ENCODE data around the gene MED22.

The MED22 gene

DNA sequence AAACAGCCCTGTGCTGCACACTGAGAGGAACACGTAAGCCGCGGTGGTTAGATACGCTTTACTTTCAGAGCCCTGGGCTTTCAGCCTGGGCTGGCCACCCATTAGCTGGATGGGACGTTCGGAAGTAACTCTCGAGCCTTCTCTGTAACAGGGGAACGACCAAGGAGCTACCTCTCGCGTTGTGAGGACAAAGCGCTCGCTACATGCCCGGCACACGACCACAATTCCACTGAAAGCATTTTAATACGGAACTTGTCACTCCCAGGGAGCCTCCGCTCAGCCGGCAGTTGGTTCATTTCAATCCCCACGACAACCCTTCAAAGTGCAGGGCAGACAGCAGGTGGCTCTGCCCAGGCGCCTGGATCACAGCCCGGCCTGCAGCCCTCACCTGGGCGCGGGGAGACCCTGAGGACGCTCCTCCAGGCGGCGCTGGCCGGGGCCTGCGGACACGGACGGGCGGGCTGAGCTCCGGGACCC, 8.0 kb upstream of the MED22 start:
- no peak for DNase-seq

DNA sequence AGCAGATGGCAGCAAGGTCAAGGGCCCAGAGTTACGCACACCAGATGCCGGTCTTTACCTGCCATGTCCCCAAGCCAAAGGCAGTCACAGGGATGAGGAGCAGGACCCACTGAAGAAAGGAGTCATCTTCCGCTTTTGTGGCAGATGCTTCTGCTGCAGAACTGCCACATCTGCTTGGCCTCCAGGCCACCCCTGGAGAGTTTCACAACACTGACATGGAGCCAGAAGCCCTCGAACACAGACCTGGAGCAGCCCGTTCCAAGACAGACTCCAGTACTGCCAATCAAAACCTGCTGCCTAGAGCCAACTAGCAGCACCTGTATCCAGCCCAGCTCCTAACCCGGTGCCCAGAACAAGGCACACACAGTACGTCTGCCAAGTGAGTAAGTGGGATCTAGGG, 6.8 kb upstream of the MED22 start:
- ATAC-seq (no peak), DNase-seq (no peak)

More for the DNA sequence above, 8.0 kb upstream of the MED22 start:
- peak; percentile 11 for ATAC-seq

DNA sequence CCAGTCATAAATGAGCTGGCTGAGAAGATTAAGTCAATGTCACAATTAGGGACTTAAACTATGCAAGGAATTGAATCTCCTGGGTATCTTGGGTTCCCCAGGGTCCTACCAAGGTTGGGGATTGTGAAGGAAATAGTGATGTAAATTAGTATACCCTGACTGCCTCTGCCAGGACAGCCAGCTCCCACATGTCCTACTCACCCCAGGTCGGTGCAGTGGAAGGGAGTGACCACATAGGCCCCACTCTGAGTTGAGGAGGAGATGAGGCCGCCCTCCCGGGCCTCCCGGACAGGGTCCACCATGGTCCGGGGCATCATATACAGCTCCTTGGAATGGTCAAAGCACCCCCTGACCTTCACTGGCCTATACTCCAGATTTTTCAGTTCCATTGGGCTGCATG, 5.6 kb upstream of the MED22 start:
- no peak for ATAC-seq
- DNase-seq, result no peak

DNA sequence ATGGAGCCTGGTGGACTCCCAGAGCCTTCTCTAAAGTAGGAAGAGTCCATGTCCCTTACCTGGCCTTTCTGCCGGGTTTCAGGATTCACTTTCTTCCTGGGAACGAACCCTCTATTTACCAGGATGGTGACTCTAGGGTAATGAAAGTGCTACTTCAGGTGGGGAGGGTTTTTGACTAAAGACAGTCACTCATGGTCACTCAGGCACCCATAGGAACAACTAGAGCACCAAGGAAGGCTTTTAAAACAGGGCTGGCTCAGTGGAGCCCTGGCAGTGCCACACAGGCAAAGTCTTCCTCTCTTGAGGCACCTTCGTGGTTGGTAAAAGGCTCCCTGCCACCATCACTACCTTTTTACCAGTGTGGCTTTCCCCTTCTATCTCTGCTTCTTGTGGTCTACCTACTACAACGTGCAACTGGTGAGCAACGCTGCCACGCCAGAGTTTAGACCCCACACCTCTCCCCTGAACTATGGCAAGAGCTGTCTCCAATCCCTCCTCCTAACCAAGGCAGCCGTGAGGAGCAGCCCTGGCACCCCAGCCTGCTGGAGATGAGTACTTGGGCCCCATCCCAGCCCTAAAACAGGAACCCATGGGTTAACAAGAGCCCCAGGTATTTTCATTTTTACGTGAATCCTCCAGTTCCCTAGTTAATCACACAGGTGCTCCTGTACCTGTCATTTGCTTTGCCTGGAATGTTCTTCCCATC, 4.9 kb upstream of the MED22 start:
- ATAC-seq, result no peak
- no peak for DNase-seq

DNA sequence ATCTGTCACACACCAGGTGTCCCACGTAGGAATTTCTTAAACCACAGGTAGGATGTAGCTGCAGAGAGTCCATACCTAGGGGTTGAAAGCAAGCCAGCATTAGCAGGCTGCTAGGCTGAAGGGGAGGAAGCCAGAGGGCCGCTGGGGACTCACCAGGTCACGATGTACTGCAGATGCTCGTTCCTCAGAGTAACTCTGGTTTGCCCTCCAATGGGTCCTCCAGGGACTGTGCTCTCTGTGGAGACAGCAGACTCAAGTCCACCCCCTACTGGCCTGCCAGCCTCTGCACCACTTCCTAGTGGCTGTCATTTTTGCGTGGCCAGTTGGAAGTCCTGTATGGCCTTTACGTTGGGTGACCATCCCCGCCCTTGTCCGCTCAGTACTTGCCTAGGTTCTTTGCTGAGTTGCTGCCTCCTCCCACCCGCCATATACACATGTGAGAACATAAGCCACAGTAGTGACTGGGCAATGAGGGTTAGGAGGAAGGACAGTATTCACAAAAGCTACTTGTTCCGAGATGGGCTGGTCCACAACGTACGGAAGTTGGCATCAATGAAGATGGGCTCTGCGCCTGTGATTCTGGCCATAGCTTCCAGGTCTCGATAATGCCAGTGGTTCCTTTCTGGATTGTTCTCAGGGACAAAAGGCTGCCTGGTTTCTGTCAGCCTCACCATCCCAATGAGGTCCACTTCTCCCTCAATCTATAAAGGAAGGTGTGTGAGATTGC, 4.1 kb upstream of the MED22 start:
- DNase-seq, result peak; percentile 70
- ATAC-seq, result peak; percentile 24

DNA sequence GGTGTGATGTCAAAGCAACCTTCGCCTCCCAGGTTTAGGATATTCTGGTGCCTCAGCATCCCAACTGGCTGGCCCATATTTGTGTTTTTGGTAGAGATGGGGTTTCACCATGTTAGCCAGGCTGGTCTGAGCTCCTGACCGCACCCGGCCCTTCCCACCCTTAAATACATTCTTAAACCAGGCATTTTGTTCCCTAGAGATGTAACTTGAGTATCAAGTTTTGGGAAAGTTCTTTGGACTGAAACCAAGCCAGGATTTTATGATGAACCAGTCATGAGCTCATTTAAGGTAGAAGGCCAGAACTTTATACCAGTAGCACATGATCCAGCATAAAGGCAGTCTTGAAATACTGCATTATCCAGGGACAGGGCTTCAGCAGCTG, 3.6 kb upstream of the MED22 start:
- DNase-seq, result no peak
- ATAC-seq, result no peak

DNA sequence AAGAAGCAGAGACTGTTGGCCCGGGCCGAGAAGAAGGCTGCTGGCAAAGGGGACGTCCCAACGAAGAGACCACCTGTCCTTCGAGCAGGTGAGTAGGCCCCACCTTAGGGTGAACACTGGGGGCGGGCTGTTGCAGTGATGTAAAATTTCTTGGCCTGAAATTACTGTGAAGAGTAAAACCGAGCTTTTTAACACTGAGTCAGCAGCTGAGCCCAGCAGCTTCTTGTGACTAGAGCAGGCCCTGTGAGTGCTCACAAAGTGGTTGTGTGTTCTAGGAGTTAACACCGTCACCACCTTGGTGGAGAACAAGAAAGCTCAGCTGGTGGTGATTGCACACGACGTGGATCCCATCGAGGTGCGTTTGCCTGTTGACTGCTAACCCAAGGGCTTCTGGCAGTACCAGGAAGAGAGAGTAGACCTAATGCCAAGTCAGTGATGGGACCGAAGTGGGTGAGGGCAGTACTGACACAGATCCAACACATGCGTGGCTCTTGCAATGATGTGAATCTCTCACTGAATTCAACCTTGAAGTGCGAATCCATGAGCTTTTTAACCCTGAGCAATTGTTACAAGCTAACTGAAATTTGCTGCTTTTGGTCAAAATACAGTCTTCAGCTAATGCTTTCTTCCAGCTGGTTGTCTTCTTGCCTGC, 2.2 kb upstream of the MED22 start:
- ATAC-seq, result no peak
- DNase-seq, result no peak

DNA sequence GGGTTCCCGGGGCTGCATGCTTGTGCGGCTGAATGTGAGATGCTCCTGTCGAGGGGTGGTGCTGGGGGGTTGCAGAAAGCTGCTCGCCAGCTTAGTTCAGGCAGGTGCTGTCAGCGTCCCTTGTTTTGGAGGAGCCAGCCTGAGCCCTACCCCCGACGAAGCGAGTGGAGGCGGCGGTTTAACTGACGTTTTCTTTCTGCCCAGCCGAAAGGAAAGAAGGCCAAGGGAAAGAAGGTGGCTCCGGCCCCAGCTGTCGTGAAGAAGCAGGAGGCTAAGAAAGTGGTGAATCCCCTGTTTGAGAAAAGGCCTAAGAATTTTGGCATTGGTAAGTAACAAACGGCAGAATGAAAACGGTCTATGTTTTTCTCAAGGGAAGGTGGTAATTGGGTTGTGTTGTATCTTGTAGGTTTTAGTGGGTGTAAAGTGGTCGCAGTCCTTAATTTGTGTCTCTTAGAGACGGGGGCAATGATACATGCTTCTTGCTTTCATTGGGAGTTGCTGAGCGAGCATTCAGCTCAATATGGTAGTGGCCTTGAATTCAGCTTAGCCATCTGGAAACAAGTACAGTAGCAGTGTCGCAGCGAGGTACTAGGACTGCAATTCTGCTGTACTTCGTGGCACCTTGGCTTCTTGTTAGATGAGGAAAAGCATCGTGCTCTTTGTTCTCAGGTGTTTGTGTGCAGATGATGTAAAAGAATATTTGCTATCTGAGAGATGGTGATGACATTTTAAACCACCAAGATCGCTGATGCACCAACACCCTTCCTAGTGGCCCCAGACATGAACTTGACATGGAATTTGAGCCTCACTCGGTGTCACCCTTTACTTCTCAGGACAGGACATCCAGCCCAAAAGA, 1.0 kb upstream of the MED22 start:
- ATAC-seq (no peak), DNase-seq (no peak)

DNA sequence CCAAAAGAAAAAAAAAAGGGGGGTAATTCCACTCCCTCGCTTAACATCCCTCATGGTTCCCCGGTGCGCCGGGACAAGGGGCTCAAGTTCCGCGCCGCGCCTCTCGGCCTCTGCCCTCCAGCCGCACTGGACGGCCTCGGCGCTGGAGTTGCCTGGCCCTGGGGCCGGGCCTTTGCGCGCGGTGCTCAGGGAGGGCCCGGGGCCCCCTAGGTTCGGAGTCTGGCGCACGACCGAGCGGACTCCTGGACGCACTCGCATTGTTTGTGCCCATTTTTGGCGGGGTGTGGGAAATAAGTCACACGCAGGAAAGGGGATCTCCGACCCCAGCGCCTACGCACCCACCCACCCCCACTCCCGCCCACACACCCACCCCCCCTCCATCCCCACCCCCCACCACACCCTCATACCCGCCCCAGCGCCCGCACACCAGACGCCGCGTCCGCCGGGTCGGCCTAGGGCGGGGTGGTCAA, 381 bp downstream of the MED22 start:
- peak; percentile 47 for ATAC-seq

DNA sequence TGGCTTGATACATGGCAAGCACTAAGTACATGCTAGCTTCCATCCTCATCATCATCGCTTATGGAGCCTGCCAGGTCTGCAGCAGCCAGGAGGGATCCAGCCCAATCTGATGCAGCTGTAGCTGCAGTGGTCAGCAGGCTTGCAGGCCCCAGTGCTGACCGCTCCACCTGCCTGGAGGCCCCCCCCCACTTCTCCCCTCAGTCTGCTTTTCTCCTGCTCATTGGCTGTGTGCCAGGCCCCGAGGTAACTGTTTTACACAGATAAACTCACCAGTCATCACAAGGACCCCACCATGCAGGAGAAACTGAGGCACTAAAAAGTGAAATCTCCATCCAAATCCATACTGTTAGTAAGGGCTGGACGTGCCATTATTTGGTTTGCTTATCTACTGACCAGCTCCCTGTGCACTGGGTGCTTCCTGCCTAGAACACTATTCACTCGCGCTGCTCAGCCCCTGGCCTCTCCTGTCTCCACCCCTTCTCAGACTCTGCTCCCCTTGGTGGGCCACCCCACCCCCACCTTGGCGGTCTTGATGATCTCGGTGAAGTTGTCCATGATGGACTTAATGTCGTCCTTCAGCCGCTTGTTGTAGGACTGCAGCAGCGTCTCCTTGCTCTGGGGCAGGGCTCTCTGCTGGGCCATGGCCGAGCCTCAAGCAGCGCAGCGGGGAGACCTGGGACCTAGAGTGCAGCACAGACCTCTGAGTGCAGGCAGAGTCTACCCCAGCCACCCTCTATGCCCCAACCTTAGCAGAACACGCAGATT, 1.7 kb downstream of the MED22 start:
- ATAC-seq (no peak), DNase-seq (no peak)

More for the DNA sequence above, 381 bp downstream of the MED22 start:
- peak; percentile 56 for DNase-seq

DNA sequence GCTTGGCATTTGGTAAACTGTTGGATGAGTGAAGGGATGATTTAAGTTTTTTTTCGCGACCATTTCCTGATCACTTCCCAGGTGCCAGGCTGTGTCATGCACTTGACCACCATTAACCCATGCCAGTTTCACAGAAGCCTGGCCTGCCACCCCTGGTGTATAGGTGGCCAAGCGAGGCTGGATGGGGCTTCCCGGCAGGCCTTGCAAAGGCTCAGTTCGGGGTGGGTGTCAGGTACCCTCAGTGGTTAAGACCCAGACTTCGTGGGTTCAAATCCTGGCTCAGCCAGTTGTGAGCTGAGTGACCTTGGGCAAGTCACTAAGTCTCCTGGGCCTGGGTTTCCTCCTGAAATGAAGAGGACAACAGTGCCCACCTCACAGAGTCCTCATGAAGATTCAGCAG, 2.3 kb downstream of the MED22 start:
- ATAC-seq, result no peak
- DNase-seq, result no peak

DNA sequence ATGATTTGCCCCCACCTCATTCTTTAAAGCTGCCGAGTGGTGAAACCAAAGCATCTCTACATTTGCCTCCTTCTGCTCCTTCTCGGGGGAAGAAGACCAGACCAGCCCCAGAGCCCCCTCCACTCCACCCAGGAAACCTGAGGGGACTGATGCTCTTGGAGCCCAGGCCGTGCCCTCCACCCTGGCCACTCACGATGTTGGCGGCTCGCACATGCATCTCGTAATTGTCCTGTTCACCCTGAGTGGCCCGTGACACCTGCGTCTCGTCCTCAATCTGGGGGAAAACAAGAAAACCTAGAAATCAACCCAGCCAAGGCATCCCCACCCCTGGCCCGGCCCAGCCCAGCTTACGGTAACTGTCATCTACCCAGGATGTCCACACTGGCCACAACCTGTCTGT, 3.0 kb downstream of the MED22 start:
- ATAC-seq, result no peak
- no peak for DNase-seq

DNA sequence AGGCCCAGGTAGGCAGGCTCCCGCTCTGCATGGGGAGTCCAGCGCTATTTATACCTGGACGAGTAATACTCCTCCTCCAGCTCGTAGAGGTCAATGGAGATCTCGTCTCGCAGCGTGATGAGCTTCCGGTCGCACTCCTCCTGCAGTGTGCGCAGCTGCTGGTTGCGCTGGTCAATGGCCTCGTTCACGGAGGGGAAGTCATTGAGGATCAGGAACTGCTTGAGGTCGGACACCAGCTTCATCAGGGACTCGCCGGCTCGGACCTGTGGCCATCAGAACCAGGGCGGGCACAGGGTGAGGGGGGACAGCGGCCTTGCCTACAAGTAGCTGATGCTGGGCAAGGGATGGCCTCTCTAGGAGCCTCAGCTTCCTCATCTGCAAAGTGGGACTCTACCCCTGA, 3.9 kb downstream of the MED22 start:
- no peak for DNase-seq
- no peak for ATAC-seq

DNA sequence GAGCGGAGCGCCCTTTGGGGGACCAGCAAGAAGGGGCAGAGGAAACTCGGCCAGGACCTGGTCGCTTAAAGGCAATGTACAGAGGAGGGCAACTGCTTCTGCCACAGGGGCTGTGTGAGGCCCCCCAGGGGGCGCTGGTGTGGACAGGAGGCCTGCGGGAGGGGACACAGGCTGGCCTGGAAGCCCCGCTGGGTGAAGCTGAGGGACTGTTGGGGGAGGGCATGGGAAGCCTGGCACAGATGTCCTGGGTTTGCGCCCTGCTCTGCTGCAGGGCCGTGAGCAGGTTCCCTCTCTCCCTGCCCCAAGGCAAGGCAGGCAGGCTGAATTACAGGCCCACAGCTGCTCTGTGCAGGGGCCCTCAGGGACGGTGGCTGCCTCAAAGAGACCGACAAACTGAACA, 5.4 kb downstream of the MED22 start:
- ATAC-seq, result no peak
- no peak for DNase-seq

DNA sequence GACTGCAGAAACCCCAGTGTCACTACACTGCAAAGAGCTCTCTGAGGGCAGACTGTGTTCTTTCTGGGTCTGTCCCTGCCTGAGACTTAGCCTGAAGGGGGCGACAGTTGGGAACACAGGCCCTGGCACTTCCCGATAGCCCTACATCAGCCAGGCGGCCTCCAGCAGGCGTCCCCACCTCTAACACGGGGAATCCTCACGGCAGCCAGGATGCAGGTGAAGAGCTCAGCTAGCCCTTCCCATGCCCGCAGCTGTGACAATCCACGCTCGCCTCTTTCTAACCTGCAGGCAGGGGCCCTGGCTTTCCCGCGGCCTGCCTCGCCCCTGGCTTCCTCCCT, 5.9 kb downstream of the MED22 start:
- no peak for ATAC-seq

DNA sequence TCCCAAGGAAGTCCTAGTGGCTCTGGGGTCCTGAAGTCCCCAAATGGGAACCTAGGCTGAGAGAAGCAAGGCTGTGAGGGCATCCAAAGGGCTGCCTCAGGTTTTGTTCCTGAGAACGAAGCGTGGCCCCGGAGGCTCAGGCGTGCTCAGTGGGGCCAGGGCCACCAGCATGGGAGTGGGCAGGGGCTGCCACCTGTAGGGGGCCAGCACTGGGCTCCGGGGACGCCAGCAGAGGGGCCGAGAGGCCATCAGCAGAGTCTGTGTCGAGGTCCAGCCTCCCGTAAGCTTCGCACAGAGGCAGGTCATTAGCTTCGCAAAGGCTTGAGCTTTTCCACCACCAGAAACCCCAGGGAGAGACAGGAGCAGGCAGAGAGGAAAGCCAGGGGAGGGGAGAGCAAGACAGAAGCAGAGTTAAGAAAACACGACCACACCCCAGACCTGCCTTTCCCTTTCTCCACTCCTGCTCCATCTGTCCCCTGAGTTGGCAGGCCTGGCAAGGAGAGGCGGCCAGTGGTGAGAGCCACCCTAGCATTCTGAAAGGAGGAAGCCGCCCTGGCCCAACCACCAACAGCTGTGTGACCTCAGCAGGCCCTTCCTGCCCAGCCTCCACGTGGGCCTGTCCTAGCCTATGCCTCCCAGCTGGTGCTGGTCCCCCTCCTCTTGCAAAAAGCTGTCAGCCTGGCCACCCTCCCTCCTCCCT, 6.4 kb downstream of the MED22 start:
- ATAC-seq (no peak), DNase-seq (no peak)

More for the DNA sequence above, 5.9 kb downstream of the MED22 start:
- DNase-seq, result no peak

DNA sequence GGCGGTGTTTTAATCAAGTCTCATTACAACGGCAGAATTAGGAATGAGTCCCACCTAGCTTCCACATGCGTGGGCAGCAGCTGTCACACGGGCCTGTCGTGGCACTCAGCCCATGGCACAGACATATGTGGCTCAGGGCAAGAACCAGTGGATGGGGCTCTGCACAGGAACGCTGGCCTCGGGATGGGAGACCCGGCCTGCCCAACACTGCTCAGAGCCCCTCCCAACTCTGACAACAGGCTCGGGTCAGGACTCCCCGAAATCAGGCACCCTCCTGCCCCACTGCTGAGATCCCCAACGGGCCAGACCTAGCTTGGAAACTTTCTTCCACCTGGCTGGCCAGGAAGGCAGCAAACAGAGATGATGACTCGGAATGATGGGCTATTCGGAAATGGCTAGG, 7.0 kb downstream of the MED22 start:
- DNase-seq, result no peak

DNA sequence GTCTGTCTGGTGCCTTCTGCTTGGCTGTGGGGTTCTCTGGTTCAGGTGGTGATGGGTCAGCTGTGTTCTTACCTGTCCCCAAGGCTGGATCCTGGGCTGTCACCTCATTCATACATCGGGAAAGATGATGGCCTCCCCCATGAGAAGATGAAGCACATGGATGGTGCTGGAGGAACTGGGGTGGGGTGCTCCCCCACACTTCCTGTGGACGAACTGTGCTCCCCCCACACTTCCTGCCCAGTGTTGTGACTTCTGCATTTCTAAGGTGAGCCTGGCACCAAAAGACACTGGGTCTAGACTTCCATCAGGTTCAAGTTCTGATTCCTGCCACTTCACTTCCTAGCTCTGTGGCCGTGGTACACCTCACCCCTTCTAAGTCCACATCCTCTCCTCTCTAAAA, 7.7 kb downstream of the MED22 start:
- ATAC-seq, result no peak
- DNase-seq, result no peak

More for the DNA sequence above, 7.0 kb downstream of the MED22 start:
- ATAC-seq, result no peak

DNA sequence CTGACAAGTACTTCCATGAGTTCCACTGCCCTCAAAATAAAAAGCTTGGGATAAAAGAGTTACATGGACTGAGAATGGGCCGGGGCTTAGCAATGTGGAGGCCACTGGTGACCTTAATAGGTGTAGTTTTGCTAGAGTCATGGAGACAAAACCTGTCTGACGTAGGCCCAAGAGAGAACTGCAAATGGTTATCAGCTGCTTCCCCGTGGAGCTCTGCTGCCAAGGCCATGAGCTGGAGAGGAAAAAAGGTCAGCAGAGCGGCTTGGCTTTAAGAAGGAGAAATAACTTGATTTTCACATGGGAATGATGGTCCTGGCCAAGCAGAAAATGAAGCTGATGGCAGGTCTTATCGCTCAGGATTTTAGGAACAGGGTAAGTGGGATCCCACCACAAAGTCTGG, 8.3 kb downstream of the MED22 start:
- ATAC-seq, result no peak
- DNase-seq, result peak; percentile 2

DNA sequence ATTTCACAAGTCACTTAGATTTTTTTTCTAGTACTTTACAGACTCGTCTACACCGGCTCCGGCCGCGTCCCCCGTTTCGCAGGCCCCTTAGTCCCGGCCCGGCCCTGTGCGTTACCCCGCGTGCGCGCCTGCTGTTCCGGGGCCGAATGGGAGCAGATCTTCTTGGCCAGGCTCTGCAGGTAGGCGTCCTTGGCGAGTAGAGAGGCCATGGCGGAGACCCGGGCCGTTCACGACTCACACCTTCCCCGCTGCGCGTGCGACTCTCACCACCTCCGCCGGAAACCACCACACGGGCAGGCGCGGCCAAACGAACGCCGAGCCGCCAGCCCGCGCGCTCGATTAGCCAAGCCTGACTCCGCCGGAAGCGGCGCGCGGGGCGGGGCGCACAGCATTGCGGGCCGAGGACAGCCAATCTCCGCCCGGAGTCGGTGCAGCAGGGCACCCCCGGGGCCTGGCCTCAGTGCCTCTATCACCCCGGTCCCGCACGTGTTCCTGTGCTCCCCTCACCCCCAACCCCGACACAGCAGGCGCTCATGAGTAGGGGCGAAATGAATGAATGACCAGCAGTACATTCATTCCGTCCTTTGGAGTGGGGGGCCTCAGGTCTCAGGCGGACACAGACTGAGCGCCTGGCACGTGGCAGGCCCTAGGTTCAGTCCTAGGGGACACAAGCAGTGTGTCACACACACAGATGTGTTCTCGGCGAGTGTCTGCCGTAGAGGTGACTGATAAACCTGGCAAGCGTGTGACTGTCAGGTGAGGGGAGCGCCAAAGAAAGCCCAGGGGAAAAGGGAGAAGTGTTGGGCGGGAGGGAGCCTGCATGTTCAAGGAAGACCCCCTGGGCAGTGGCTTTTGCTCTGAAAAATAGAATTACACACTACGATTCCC, 11.8 kb downstream of the MED22 start, which contains the start of gene SURF6:
Gene SURF6, minus strand, starts transcription at position 265 of the 888 bp plus-strand sequence. Its CDS starts 56 bp downstream, at position 209.
- peak; percentile 96 for DNase-seq

More for the DNA sequence above, 11.8 kb downstream of the MED22 start, which contains the start of gene SURF6:
- peak; percentile 98 for ATAC-seq

All from stimulated activated naive CD8-positive, alpha-beta T cell treated with anti-CD3 and anti-CD28 coated beads, Interleukin-15, Interleukin-2, amounts not matched to agents 100 U/mL and 50 U/mL, for 24 hours (primary cell).